Loucy (cell line): Measurements from ENCODE around the gene GNG2.

Source experiments
- H2AFZ ChIP-seq: fragments of 200-600 bp; sonication (generic); 2 replicates; pipeline ENCODE4 v1.6.0; 2016; ENCODE audit warnings: antibody characterized with exemption, mild to moderate bottlenecking, low read length, moderate library complexity
- H3F3A ChIP-seq: fragments of 200-600 bp; 2 replicates; pipeline ENCODE4 v1.6.0; 2016; ENCODE audit warnings: antibody characterized with exemption, low read depth, mild to moderate bottlenecking
- H3K27me3 ChIP-seq: fragments of 200-600 bp; sonication (generic); 2 replicates; pipeline ENCODE4 v1.6.1; 2014; ENCODE audit warnings: low read length, mild to moderate bottlenecking; ENCODE audit not compliant: insufficient read depth, poor library complexity, severe bottlenecking
- H3K36me3 ChIP-seq: fragments of 200-600 bp; sonication (generic); 2 replicates; pipeline ENCODE4 v1.6.1; 2016; ENCODE audit warnings: low read length; ENCODE audit not compliant: insufficient read depth
- H3K4me1 ChIP-seq: fragments of 200-600 bp; sonication (generic); 2 replicates; pipeline ENCODE4 v1.5.1; 2014; ENCODE audit warnings: low read length, mild to moderate bottlenecking; ENCODE audit not compliant: insufficient read depth, poor library complexity, severe bottlenecking
- H3K4me2 ChIP-seq: fragments of 200-600 bp; sonication (generic); 2 replicates; pipeline ENCODE4 v1.6.0; 2014; ENCODE audit warnings: antibody characterized with exemption, low read length, low read depth, mild to moderate bottlenecking; ENCODE audit not compliant: poor library complexity, severe bottlenecking
- H3K4me3 ChIP-seq: fragments of 200-600 bp; sonication (generic); 2 replicates; pipeline ENCODE4 v1.5.1; 2014; ENCODE audit warnings: low read length, mild to moderate bottlenecking, mixed read lengths; ENCODE audit not compliant: poor library complexity, severe bottlenecking
- H3K79me2 ChIP-seq: fragments of 200-600 bp; sonication (generic); 2 replicates; pipeline ENCODE4 v1.6.1; 2014; ENCODE audit warnings: low read length; ENCODE audit not compliant: insufficient read depth
- H3K9ac ChIP-seq: fragments of 200-600 bp; sonication (generic); 2 replicates; pipeline ENCODE4 v1.6.0; 2014; ENCODE audit warnings: mild to moderate bottlenecking, low read depth, low read length, moderate library complexity; ENCODE audit not compliant: poor library complexity, severe bottlenecking
- H3K9me2 ChIP-seq: fragments of 200-600 bp; sonication (generic); replicated peaks from 2 replicates; pipeline ENCODE4 v1.6.1; 2016; ENCODE audit warnings: low read depth, low read length, mixed read lengths
- H3K9me3 ChIP-seq: fragments of 200-600 bp; sonication (generic); 2 replicates; pipeline ENCODE4 v1.6.1; 2014; ENCODE audit warnings: mild to moderate bottlenecking, antibody characterized with exemption, low read length, low read depth; ENCODE audit not compliant: insufficient read depth
- H4K20me1 ChIP-seq: fragments of 200-600 bp; sonication (generic); 2 replicates; pipeline ENCODE4 v1.6.0; 2014; ENCODE audit warnings: antibody characterized with exemption, low read length, mild to moderate bottlenecking; ENCODE audit not compliant: insufficient read depth, poor library complexity, severe bottlenecking
- CTCF ChIP-seq: fragments of 200-600 bp; sonication (generic); conservative IDR thresholded peaks from 2 replicates; pipeline ENCODE4 v1.5.1; 2014; ENCODE audit warnings: mild to moderate bottlenecking, antibody characterized with exemption, low read length
- EZH2phosphoT487 ChIP-seq: fragments of 200-600 bp; IDR thresholded peaks from 2 replicates; pipeline ENCODE4 v1.6.1; 2018; ENCODE audit warnings: antibody characterized with exemption, mild to moderate bottlenecking, moderate library complexity, borderline replicate concordance

Gene GNG2

DNA sequence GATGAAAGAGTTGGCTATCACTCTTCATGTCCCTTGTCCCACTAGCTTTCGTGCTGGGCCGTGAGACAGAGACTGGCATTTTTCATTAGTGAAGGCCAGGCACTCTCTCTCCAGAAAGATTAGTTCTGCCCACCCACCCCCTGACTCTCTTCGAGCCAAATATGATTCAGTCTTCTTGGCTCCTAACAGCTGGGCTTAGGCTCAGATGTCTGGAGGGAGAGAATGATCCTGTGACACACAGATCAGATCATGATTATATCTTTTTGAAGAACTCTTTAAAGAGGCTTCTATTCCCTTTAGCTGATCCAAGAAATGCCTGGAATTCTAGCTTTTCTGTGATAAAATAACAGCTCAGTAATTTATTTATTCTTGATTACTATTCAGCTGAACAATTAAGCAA, 5.2 kb upstream of the GNG2 start:
- no peaks in the 10 kb centered on the region for H3K27me3 ChIP-seq
- no peaks in the 10 kb centered on the region for H4K20me1 ChIP-seq
- no peaks in the 10 kb centered on the region for H3F3A ChIP-seq
- no peak overlapping the region for H3K4me2 ChIP-seq
- TF ChIP-seq CTCF = no peak
- TF ChIP-seq EZH2phosphoT487 = no peak
- H3K79me2 ChIP-seq = no peaks in the 10 kb centered on the region
- no peaks in the 10 kb centered on the region for H3K36me3 ChIP-seq
- H3K4me3 ChIP-seq = no peak overlapping the region
- 0 out of 2 replicates have a peak, but pooled peaks cover 5% of the 10 kb centered on the region for H3K9me3 ChIP-seq
- H3K9me2 ChIP-seq = no peaks in the 10 kb centered on the region
- H3K4me1 ChIP-seq = peaks cover 33% of the 10 kb centered on the region
- no peak overlapping the region for H2AFZ ChIP-seq
- H3K9ac ChIP-seq = no peak overlapping the region

GRCh38 chr14:51856792-51857296, 3.6 kb upstream of the GNG2 start:
- Histone ChIP-seq H3F3A (no peaks in the 10 kb centered on the region), H3K79me2 (peaks cover 13% of the 10 kb centered on the region), H3K4me2 (no peak overlapping the region), H2AFZ (no peak overlapping the region), H3K4me3 (no peak overlapping the region), H3K9me2 (no peaks in the 10 kb centered on the region), H3K9me3 (0 out of 2 replicates have a peak, but pooled peaks cover 2% of the 10 kb centered on the region), H3K27me3 (no peaks in the 10 kb centered on the region), H3K4me1 (peaks cover 34% of the 10 kb centered on the region), H3K36me3 (no peaks in the 10 kb centered on the region), H3K9ac (no peak overlapping the region), H4K20me1 (peaks cover 5% of the 10 kb centered on the region)
- TF ChIP-seq EZH2phosphoT487 (no peak), CTCF (no peak)

DNA sequence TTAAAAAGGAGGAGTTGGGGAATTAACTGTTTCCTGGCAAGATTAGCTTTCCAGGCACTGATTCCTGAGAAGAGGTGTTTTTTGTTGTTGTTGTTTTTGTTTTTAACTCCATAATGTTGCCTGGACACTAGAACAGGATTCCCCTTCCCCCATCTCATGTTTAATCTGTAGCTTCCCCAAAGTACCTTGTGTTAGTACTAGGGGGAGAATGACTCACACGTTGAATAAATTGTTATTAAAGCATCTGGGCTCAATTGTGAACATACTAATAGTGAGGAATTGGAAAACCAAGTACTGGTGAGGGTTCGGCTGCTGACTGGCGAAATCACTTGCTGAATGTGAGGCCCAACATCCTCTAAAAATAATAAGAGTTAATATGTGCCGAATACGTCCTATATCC, 1.3 kb upstream of the GNG2 start:
- peak overlapping the region; percentile 87 for H3K4me3 ChIP-seq
- H3K36me3 ChIP-seq = no peaks in the 10 kb centered on the region
- H3K27me3 ChIP-seq = no peaks in the 10 kb centered on the region
- H4K20me1 ChIP-seq = peaks cover 23% of the 10 kb centered on the region
- no peak overlapping the region for H3K9ac ChIP-seq
- TF ChIP-seq CTCF = no peak
- no peak for TF ChIP-seq EZH2phosphoT487
- peaks cover 36% of the 10 kb centered on the region for H3K79me2 ChIP-seq
- H3K9me2 ChIP-seq = no peaks in the 10 kb centered on the region
- H3F3A ChIP-seq = no peaks in the 10 kb centered on the region
- H3K4me1 ChIP-seq = peaks cover 46% of the 10 kb centered on the region
- no peak overlapping the region for H2AFZ ChIP-seq
- H3K4me2 ChIP-seq = peak overlapping the region; percentile 84
- 0 out of 2 replicates have a peak, but pooled peaks cover 2% of the 10 kb centered on the region for H3K9me3 ChIP-seq
